Omental fat pad (tissue), 4 donors: Measurements from ENCODE around the gene DMRTC2. TPM values are rescaled to one million over a fixed set of nuclear protein-coding genes. Genes with fewer than 3 reads are reported as not detected.

Source experiments
- ATAC-seq: fragments of 150-250 bp; one replicate; pipeline ENCODE4 v1.9.1; 2016; ENCODE audit warnings: mild to moderate bottlenecking, moderate library complexity; ENCODE audit not compliant: low FRiP score
- DNase-seq: peaks from one replicate; pipeline ENCODE4 v3.0.0-alpha.2; 2019; ENCODE audit warnings: low spot score
- total RNA-seq, 4 donors: library from RNA; depleted of rRNA; stranded (reverse); fragments of >200 nt; gene quantifications; one replicate each; pipeline ENCODE4 v1.1.0, GENCODE V29; 2016
- TF ChIP-seq, protein P1 (sequence below), 3 donors: fragments of 450-650 bp; IDR thresholded peaks; one replicate each; pipeline ENCODE4 v1.5.1; 2016 to 2017; ENCODE audit warnings: antibody characterized with exemption in 3 of 3, mild to moderate bottlenecking in 3 of 3, moderate library complexity in 2 of 3

Gene DMRTC2
- total RNA-seq, 4 donors from 2014 or later, result not detected

DNA sequence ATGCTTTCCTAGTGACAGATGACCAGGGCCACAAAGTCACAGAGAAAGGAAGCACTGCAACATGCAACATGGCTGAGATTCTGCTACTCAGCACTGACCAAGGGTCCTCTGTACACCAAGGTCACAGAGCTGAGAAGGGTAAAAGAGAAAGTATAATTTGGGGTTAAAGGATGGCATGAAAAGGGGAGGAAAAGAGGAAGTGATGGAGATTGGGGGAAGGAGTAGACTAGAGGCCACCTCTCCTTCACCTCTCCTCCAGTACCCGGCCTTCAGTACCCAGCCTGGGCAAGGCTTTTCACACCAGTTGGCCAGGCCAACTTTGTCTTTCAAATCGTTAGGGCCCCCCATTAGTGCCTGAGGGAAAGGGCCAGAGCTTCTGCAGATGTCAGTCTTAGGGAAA, 8.9 kb downstream of the DMRTC2 start:
- ATAC-seq (no peak), DNase-seq (no peak)
- TF ChIP-seq, protein P1, sequence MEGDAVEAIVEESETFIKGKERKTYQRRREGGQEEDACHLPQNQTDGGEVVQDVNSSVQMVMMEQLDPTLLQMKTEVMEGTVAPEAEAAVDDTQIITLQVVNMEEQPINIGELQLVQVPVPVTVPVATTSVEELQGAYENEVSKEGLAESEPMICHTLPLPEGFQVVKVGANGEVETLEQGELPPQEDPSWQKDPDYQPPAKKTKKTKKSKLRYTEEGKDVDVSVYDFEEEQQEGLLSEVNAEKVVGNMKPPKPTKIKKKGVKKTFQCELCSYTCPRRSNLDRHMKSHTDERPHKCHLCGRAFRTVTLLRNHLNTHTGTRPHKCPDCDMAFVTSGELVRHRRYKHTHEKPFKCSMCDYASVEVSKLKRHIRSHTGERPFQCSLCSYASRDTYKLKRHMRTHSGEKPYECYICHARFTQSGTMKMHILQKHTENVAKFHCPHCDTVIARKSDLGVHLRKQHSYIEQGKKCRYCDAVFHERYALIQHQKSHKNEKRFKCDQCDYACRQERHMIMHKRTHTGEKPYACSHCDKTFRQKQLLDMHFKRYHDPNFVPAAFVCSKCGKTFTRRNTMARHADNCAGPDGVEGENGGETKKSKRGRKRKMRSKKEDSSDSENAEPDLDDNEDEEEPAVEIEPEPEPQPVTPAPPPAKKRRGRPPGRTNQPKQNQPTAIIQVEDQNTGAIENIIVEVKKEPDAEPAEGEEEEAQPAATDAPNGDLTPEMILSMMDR (IDR thresholded peaks at IDR 0.05), result no peak

DNA sequence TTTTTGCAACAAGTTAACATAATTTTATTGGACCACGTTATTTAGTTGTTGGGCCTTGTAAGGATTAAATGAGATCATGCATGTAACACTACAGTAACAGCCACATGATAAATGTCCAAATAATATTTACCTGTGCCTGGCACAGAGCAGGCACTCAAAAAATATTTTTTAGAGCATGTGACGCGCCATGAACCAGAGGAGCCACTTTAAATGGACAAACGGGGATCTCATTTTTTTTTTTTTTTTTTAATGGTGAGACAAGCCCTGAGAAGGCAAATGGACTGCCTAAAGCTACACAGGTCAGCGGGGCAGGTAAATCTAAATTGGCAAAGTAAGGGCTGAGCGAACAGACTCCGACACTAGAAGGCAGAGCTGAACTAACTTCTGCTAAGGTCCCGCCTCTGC, 14.4 kb downstream of the DMRTC2 start:
- ATAC-seq (no peak), DNase-seq (no peak)

GRCh38 chr19:41859618-41860418, 15.0 kb downstream of the DMRTC2 start, which contains the start of gene RPS19:
RPS19 (plus strand) TSS chr19:41860255; CDS start chr19:41860775, 520 bp downstream.
- DNase-seq (peak; percentile 99), ATAC-seq (peak; percentile 94)
- TF ChIP-seq, protein P1 (IDR thresholded peaks at IDR 0.05), result peak in 1 of 3 donors; percentile 65

More for the DNA sequence above, 14.4 kb downstream of the DMRTC2 start:
- TF ChIP-seq, protein P1 (IDR thresholded peaks at IDR 0.05), result no peak

DNA sequence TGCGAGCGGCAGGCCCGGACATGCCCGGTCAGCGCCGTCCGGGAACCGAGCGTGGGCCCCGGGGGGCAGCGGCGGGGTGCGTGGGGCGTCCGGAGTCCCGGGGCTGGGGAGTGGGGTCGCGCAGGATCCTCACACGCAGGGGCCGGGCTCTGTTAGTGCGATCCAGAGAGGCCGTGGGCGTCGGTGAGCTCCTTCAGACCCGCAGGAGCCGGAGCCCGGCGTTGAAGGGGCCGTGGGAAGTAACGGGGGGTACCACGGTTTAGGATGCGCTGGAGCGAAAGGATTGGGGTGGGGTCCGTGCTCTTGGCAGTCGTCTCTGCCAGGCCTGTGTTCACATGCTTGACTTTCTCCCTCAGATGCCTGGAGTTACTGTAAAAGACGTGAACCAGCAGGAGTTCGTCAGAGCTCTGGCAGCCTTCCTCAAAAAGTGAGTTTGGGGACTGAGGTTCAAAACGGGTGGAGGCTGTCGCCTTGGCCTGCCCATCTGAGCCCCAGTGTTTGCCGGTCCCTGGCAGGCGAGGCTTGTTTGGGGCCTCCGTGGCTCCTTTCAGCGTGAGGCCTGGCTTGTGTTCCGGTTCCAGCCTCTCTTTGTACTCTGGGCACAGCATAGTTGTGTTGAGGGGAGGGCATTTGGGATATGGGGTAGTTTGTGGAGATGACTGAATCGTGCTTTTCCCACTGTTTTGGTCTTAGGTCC, 15.7 kb downstream of the DMRTC2 start:
- no peak for ATAC-seq
- no peak for DNase-seq
- TF ChIP-seq, protein P1 (IDR thresholded peaks at IDR 0.05), result no peak

DNA sequence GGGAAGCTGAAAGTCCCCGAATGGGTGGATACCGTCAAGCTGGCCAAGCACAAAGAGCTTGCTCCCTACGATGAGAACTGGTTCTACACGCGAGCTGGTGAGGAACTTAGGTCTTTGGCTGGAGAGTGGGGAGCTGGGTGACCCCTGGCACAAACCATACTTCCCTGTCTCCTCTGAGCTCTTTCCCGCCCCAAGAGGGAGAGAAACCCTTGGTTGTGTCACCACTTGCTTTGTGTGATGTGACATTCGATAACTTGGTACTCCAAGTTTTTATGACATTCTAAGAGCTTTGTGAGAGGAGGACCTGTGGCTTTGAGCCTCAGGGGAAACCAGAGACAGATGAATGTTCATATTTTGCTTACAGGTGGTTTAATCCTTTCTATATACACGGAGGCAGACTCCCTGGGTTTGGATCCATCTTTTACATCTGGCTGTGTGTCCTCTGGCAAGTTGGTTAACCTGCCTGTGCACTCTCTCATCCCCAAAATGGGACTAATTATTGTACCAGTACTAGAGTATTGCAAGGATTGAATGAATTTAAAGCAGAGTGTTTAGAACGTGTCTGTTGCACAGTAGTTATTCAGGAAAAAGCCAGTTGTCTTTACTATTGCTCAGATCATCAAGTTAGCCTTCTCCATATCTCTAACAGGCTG, 16.4 kb downstream of the DMRTC2 start:
- TF ChIP-seq, protein P1 (IDR thresholded peaks at IDR 0.05), result no peak
- DNase-seq, result no peak
- ATAC-seq, result no peak

- no peak for ATAC-seq
- TF ChIP-seq, protein P1 (IDR thresholded peaks at IDR 0.05), result no peak
- DNase-seq, result no peak
Measured at GRCh38 chr19:41861846-41862245, 17.0 kb downstream of the DMRTC2 start.
